ENCODE data around the gene FANCM. TPM values are rescaled to one million over a fixed set of nuclear protein-coding genes. Genes with fewer than 3 reads are reported as not detected.

Gene FANCM
- total and polyA plus RNA-seq, 2 donors (not counting 3 experiments of a cell fraction or from before 2014, with no cell fraction given) = 2.2 to 13.7 TPM

DNA sequence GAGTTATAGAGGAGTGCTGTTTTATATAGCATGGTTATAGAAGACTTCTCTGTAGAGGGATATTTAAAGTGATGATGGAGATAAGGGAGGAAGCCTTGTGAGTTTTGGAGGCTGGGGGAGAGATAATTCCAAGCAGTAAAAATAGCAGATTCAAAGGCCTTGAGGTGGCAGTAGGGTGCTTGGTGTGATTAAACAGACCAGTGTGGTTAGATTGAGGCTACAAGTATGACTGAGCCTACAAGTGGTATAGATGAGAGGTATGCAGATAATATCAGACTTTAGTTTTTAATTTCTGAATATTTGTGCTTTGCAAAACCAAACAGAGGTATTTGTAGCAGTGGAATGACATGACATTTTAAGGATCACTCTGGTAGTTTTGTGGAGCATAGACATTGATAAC, 20.3 kb downstream of the FANCM start:
- no peak for FAIRE-seq
- ChIA-PET POLR2A (no interaction called here), CTCF (no interaction called here)
- no TSS peak for BruUV-seq (replicated peaks)
- Histone ChIP-seq H3K27ac (ENCODE audit: insufficient read depth, low read depth, low read length) (no peak overlapping the region), H3K27me3 (ENCODE audit: control insufficient read depth in 2 of 2, insufficient read depth in 2 of 2, low read length in 2 of 2) (no peaks in the 10 kb centered on the region), H3K36me3 (ENCODE audit: control insufficient read depth in 2 of 2, extremely low read depth in 1 of 2, insufficient read depth in 2 of 2, low read length in 2 of 2) (no peaks in the 10 kb centered on the region), H3K9ac (replicated peaks; ENCODE audit: extremely low read depth, insufficient read depth, low read length) (no peak overlapping the region), H2AFZ (ENCODE audit: low read depth, low read length) (no peak overlapping the region), H3K4me2 (ENCODE audit: insufficient read depth, low read length) (no peak overlapping the region), H3K9me3 (replicated peaks; ENCODE audit: control insufficient read depth, insufficient read depth, low read length) (no peaks in the 10 kb centered on the region), H3K9me1 (replicated peaks; ENCODE audit: control insufficient read depth, extremely low read depth, insufficient read depth, low read length) (no peaks in the 10 kb centered on the region), H3K79me2 (ENCODE audit: control insufficient read depth, insufficient read depth, low read length) (no peaks in the 10 kb centered on the region), H3K4me1 (ENCODE audit: control insufficient read depth, extremely low read depth, insufficient read depth, low read length) (no peaks in the 10 kb centered on the region), H3K4me3 (replicated peaks in 1 of 3; ENCODE audit: insufficient read depth in 1 of 3, low read depth in 1 of 3, low read length in 3 of 3) (no peak overlapping the region), H4K20me1 (replicated peaks; ENCODE audit: control insufficient read depth, extremely low read depth, insufficient read depth, low read length) (no peaks in the 10 kb centered on the region)
- no peak for DNase-seq (ENCODE audit: low read depth, low spot score)
- intact Hi-C loops (cut with micrococcal nuclease) = no loop called here
- TF ChIP-seq POLR2AphosphoS5 (IDR thresholded peaks at IDR 0.05; ENCODE audit: insufficient read depth, low read depth, low read length) = no peak
- no peak for TF ChIP-seq EZH2 (IDR thresholded peaks at IDR 0.05; ENCODE audit: borderline replicate concordance, low read depth, low read length, severe bottlenecking)
- no peak for TF ChIP-seq JUN (IDR thresholded peaks at IDR 0.05; ENCODE audit: borderline replicate concordance, insufficient read depth, insufficient read length, low read depth)
- no peak for TF ChIP-seq MYC (IDR thresholded peaks at IDR 0.05; ENCODE audit: low read depth, low read length)
- TF ChIP-seq, protein P1, sequence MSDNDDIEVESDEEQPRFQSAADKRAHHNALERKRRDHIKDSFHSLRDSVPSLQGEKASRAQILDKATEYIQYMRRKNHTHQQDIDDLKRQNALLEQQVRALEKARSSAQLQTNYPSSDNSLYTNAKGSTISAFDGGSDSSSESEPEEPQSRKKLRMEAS (IDR thresholded peaks at IDR 0.05; ENCODE audit: insufficient read depth, insufficient read length) = no peak
- no peak for TF ChIP-seq GATA2 (IDR thresholded peaks at IDR 0.05; ENCODE audit: insufficient read depth, insufficient read length, low read depth, low read length)
- TF ChIP-seq POLR2A (IDR thresholded peaks at IDR 0.05; ENCODE audit: low read depth, low read length) = no peak
- TF ChIP-seq, protein P2, sequence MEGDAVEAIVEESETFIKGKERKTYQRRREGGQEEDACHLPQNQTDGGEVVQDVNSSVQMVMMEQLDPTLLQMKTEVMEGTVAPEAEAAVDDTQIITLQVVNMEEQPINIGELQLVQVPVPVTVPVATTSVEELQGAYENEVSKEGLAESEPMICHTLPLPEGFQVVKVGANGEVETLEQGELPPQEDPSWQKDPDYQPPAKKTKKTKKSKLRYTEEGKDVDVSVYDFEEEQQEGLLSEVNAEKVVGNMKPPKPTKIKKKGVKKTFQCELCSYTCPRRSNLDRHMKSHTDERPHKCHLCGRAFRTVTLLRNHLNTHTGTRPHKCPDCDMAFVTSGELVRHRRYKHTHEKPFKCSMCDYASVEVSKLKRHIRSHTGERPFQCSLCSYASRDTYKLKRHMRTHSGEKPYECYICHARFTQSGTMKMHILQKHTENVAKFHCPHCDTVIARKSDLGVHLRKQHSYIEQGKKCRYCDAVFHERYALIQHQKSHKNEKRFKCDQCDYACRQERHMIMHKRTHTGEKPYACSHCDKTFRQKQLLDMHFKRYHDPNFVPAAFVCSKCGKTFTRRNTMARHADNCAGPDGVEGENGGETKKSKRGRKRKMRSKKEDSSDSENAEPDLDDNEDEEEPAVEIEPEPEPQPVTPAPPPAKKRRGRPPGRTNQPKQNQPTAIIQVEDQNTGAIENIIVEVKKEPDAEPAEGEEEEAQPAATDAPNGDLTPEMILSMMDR (IDR thresholded peaks at IDR 0.05; ENCODE audit: extremely low read depth in 1 of 2, insufficient read depth in 1 of 2, low read depth in 1 of 2, low read length in 2 of 2) = no peak
- TF ChIP-seq FOS (IDR thresholded peaks at IDR 0.05; ENCODE audit: borderline replicate concordance, insufficient read depth, low read length) = no peak
- dilution Hi-C loops (cut with MboI; ENCODE audit: extremely low pct_ligation_motif_present, low sequenced_read_pairs) = no loop called here
